GM12878 (cell line): ENCODE measurements around the gene NKAIN4. TPM values are rescaled to one million over a fixed set of nuclear protein-coding genes. Genes with fewer than 3 reads are reported as not detected.

ENCODE experiments used
- ATAC-seq: fragments of 200-7000 bp; cut with Tn5 transposase; 3 replicates; pipeline ENCODE4 v1.9.1; 2020; ENCODE audit warnings: mild to moderate bottlenecking, moderate library complexity
- BruUV-seq: library from RNA; stranded (reverse); fragments of 400-500 nt; replicated peaks from 2 replicates; lab custom pipeline; 2021; lab: Mats Ljungman, UMichigan
- CTCF ChIA-PET: fragments of 300-600 bp; sonication (Branson Sonifier 250); formaldehyde crosslinking; extraction: SDS; loops from one replicate; lab custom pipeline; 2021; ENCODE audit warnings: inconsistent platforms; lab: Yijun Ruan, JAX
- POLR2A ChIA-PET: fragments of 350-600 bp; formaldehyde crosslinking; extraction: SDS; loops from one replicate; lab custom pipeline; 2021; ENCODE audit warnings: inconsistent platforms; lab: Charles Lee
- RAD21 ChIA-PET: fragments of 300-600 bp; sonication (Branson Sonifier 250); formaldehyde crosslinking; loops from one replicate; lab custom pipeline; 2023; ENCODE audit warnings: antibody characterized with exemption; ENCODE audit not compliant: unreplicated experiment; lab: Charles Lee
- SMC1A ChIA-PET: fragments of 300-600 bp; sonication (Branson Sonifier 250); formaldehyde crosslinking; loops from one replicate; lab custom pipeline; 2023; ENCODE audit not compliant: unreplicated experiment, uncharacterized antibody; lab: Charles Lee
- DNase-seq: peaks from one replicate; pipeline ENCODE4 v3.0.0-alpha.2; 2011; ENCODE audit warnings: low read depth, low spot score
- FAIRE-seq: peaks from 3 replicates; lab custom pipeline; 2011; peaks lifted over from hg19 to GRCh38; lab: Jason Lieb, UNC
- H2AFZ ChIP-seq: 2 replicates; pipeline ENCODE4 v1.6.0; 2011; ENCODE audit warnings: low read depth, low read length, control low read depth; ENCODE audit not compliant: control insufficient read depth
- H3K27ac ChIP-seq: 2 replicates; pipeline ENCODE4 v1.5.1; 2011; ENCODE audit warnings: control low read depth; ENCODE audit not compliant: control insufficient read depth, insufficient read depth
- H3K27me3 ChIP-seq, 2 experiments: replicated peaks in 1 of 2; 2 replicates each; pipeline versions ENCODE4 v1.6.0 to v1.6.1; 2011; ENCODE audit warnings: low read length in 1 of 2; ENCODE audit not compliant: control insufficient read depth in 2 of 2, insufficient read depth in 2 of 2
- H3K36me3 ChIP-seq, 2 experiments: 2 replicates each; pipeline ENCODE4 v1.5.1; 2011; ENCODE audit warnings: low read length in 1 of 2; ENCODE audit not compliant: control insufficient read depth in 2 of 2, insufficient read depth in 2 of 2
- H3K4me1 ChIP-seq: 2 replicates; pipeline ENCODE4 v1.6.1; 2011; ENCODE audit warnings: mild to moderate bottlenecking, low read length, moderate library complexity, mixed read lengths; ENCODE audit not compliant: control insufficient read depth, insufficient read depth
- H3K4me2 ChIP-seq: 2 replicates; pipeline ENCODE4 v1.6.0; 2011; ENCODE audit warnings: control low read depth; ENCODE audit not compliant: control insufficient read depth, insufficient read depth
- H3K4me3 ChIP-seq: fragments of 200-600 bp; sonication (generic); 2 replicates; pipeline ENCODE4 v1.5.1; 2016
- H3K79me2 ChIP-seq: 2 replicates; pipeline ENCODE4 v1.6.0; 2011; ENCODE audit warnings: low read length; ENCODE audit not compliant: control insufficient read depth, insufficient read depth
- H3K9ac ChIP-seq: 2 replicates; pipeline ENCODE4 v1.8.0; 2011; ENCODE audit warnings: low read length, control low read depth, mixed read lengths; ENCODE audit not compliant: control insufficient read depth, insufficient read depth
- H3K9me3 ChIP-seq: replicated peaks from 3 replicates; pipeline ENCODE4 v1.5.1; 2011; ENCODE audit warnings: mild to moderate bottlenecking, low read length; ENCODE audit not compliant: control insufficient read depth, insufficient read depth
- H4K20me1 ChIP-seq: 2 replicates; pipeline ENCODE4 v1.6.0; 2011; ENCODE audit not compliant: control insufficient read depth, insufficient read depth
- KLF5 ChIP-seq: fragments of 450-650 bp; IDR thresholded peaks from 2 replicates; pipeline ENCODE4 v1.6.1; 2014; ENCODE audit warnings: mild to moderate bottlenecking; ENCODE audit not compliant: partially characterized antibody
- SMC3 ChIP-seq: IDR thresholded peaks from 2 replicates; pipeline ENCODE4 v1.6.1; 2011; ENCODE audit warnings: low read length, improper control_type of control experiment, borderline replicate concordance
- ZBTB40 ChIP-seq: fragments of 450-650 bp; IDR thresholded peaks from 2 replicates; pipeline ENCODE4 v1.6.1; 2016; ENCODE audit warnings: mild to moderate bottlenecking, moderate library complexity, borderline replicate concordance
- WGBS: methylation state at CpG from one replicate; pipeline ENCODE4 v1.1.6; 2016; ENCODE audit warnings: low lambda C conversion rate; ENCODE audit not compliant: insufficient replicate concordance, insufficient coverage; ENCODE audit errors: missing lambda C conversion rate; 5-methylcytosine and 5-hydroxymethylcytosine counted together
- in situ Hi-C: fragments of 300-500 bp; cut with MboI; formaldehyde crosslinking; loops from 9 replicates; pipeline ENCODE4 v1.14.3; 2018; ENCODE audit warnings: mixed read lengths
- intact Hi-C: fragments of 100-400 bp; cut with micrococcal nuclease; formaldehyde crosslinking; loops from one replicate; pipeline ENCODE4 v1.14.2; 2022; ENCODE audit not compliant: unreplicated experiment
- polyA plus RNA-seq, 11 experiments: library from polyadenylated mRNA; depleted of rRNA in 4 of 11; unstranded in 6 of 11; stranded (reverse) in 5 of 11; fragments of >200 nt; fragmentation: Nextera tagmentation in 4 of 11; fragmentation: Illumina TruSeq in 1 of 11; extraction: Ambion mirVana in 4 of 11; extraction: Trizol in 1 of 11; gene quantifications; 1 replicate in 1 of 11; 2 replicates in 10 of 11; pipeline versions ENCODE4 v1.2.1 to v1.2.3, GENCODE V29; 2011 to 2016; ENCODE audit warnings: inconsistent platforms in 2 of 11, missing spikeins in 2 of 11, low read depth in 1 of 11
- total RNA-seq, 4 experiments: library from RNA; depleted of rRNA in 3 of 4; stranded (reverse); fragments of >200 nt in 3 of 4; fragmentation: Illumina TruSeq in 1 of 4; extraction: Trizol in 1 of 4; gene quantifications; 2 replicates each; pipeline versions ENCODE4 v1.2.1 to v1.2.3, GENCODE V29; 2013 to 2021

Gene NKAIN4
- total and polyA plus RNA-seq, 10 of the 15 experiments (the other 5 are each of a cell fraction or from before 2014, with no cell fraction given), result 0.11 TPM; not detected in 9

GRCh38 chr20:63273059-63273579 lies 18.9 kb upstream of the NKAIN4 start:
- Histone ChIP-seq H3K4me3 (peak overlapping the region; percentile 91), H3K79me2 (peaks cover 26% of the 10 kb centered on the region), H3K9me3 (no peaks in the 10 kb centered on the region), H3K27me3 (no peaks in the 10 kb centered on the region), H3K9ac (peak overlapping the region; percentile 95), H3K4me2 (peak overlapping the region; percentile 95), H2AFZ (peak overlapping the region; percentile 64; the same call in 1 of the 2 replicates), H4K20me1 (no peaks in the 10 kb centered on the region), H3K4me1 (peaks cover 3% of the 10 kb centered on the region), H3K27ac (peak overlapping the region; percentile 76), H3K36me3 (peaks cover 4 to 8% of the 10 kb centered on the region in 2 experiments)
- 0% methylated on average over 27 of the region's 37 CpGs for WGBS
- ChIA-PET SMC1A (no interaction called here), CTCF (interaction anchor here (0.8 kb wide), 1 partner anchor 933 kb away, joined by 3 read pairs; no protein-coding TSS in a partner anchor), RAD21 (no interaction called here), POLR2A (interaction anchor here (0.6 kb wide), 2 partner anchors 297 to 886 kb away, joined by 3 to 5 read pairs; partner anchors contain the start of gene RPS21)
- ATAC-seq (no peak), DNase-seq (no peak), FAIRE-seq (no peak)
- intact Hi-C loops (loop anchor here (5.0 kb wide), 1 partner anchor 51 kb away; no protein-coding TSS in a partner anchor), in situ Hi-C loops (no loop called here)
- TF ChIP-seq SMC3 (no peak), ZBTB40 (no peak), KLF5 (peak; percentile 3)
- BruUV-seq, result no TSS peak
